Endodermal cell (in vitro differentiated cells): ENCODE results near the gene GRXCR2. TPM values are rescaled to one million over a fixed set of nuclear protein-coding genes. Genes with fewer than 3 reads are reported as not detected.

Experiments used
- DNase-seq: peaks from one replicate; pipeline ENCODE4 v3.0.0-alpha.2; 2017
- H3K27ac ChIP-seq: 2 replicates; pipeline ENCODE4 v1.5.1; 2013; ENCODE audit warnings: mild to moderate bottlenecking, low read depth, low read length, moderate library complexity
- H3K27me3 ChIP-seq: 2 replicates; pipeline ENCODE4 v1.6.1; 2013; ENCODE audit warnings: mild to moderate bottlenecking, low read length, moderate library complexity; ENCODE audit not compliant: insufficient read depth, control insufficient read depth, poor library complexity, severe bottlenecking
- H3K36me3 ChIP-seq: 2 replicates; pipeline ENCODE4 v1.7.0; 2013; ENCODE audit warnings: mild to moderate bottlenecking, low read length, moderate library complexity; ENCODE audit not compliant: control insufficient read depth, insufficient read depth
- H3K4me1 ChIP-seq: one replicate; pipeline ENCODE4 v1.7.0; 2013; ENCODE audit warnings: low read length; ENCODE audit not compliant: control insufficient read depth, insufficient read depth
- H3K4me3 ChIP-seq: 2 replicates; pipeline ENCODE4 v1.5.1; 2013; ENCODE audit warnings: mild to moderate bottlenecking, low read length, moderate library complexity
- H3K9ac ChIP-seq: 2 replicates; pipeline ENCODE4 v1.6.1; 2013; ENCODE audit warnings: mild to moderate bottlenecking, low read length, moderate library complexity; ENCODE audit not compliant: poor library complexity, severe bottlenecking; ENCODE audit errors: extremely low read depth
- H3K9me3 ChIP-seq: 2 replicates; pipeline ENCODE4 v1.6.1; 2013; ENCODE audit warnings: mild to moderate bottlenecking, low read length, moderate library complexity; ENCODE audit not compliant: control insufficient read depth
- H3K27ac Mint-ChIP-seq: 2 replicates; pipeline ENCODE4 v1.8.0; 2020; ENCODE audit warnings: mixed read lengths
- H3K27me3 Mint-ChIP-seq: 2 replicates; pipeline ENCODE4 v1.8.0; 2021; ENCODE audit warnings: mild to moderate bottlenecking, mixed read lengths; ENCODE audit not compliant: insufficient read depth
- H3K36me3 Mint-ChIP-seq: 2 replicates; pipeline ENCODE4 v1.8.0; 2020; ENCODE audit warnings: low read depth, mixed read lengths
- H3K4me1 Mint-ChIP-seq: 2 replicates; pipeline ENCODE4 v1.8.0; 2020; ENCODE audit warnings: mixed read lengths
- H3K4me3 Mint-ChIP-seq: 2 replicates; pipeline ENCODE4 v1.8.0; 2020; ENCODE audit warnings: mild to moderate bottlenecking, moderate library complexity, mixed read lengths
- H3K9me3 Mint-ChIP-seq: 2 replicates; pipeline ENCODE4 v1.8.0; 2020; ENCODE audit warnings: mild to moderate bottlenecking, mixed read lengths
- CTCF ChIP-seq: fragments of 200-600 bp; sonication (generic); conservative IDR thresholded peaks from 2 replicates; pipeline ENCODE4 v1.5.0; 2021; ENCODE audit warnings: antibody characterized with exemption, mild to moderate bottlenecking
- WGBS, 2 experiments: methylation state at CpG; one replicate each; pipeline versions ENCODE4 v1.1.5 to v1.1.7; 2013; ENCODE audit warnings: missing lambda C conversion rate in 2 of 2, mixed read lengths in 1 of 2; ENCODE audit not compliant: insufficient coverage in 1 of 2, insufficient read length in 1 of 2; 5-methylcytosine and 5-hydroxymethylcytosine counted together
- total RNA-seq, 2 donors: library from RNA; stranded (reverse); fragmentation: NEBNext Ultra II Directional in 1 of 2; extraction: Animal tissue kit (Norgen Biotek cat#: 25700) in 1 of 2; gene quantifications; 2 replicates in 1 of 2; 3 replicates in 1 of 2; pipeline ENCODE4 v1.2.1, GENCODE V29; 2021

Gene GRXCR2
- total RNA-seq, 2 donors from 2014 or later, result not detected

DNA sequence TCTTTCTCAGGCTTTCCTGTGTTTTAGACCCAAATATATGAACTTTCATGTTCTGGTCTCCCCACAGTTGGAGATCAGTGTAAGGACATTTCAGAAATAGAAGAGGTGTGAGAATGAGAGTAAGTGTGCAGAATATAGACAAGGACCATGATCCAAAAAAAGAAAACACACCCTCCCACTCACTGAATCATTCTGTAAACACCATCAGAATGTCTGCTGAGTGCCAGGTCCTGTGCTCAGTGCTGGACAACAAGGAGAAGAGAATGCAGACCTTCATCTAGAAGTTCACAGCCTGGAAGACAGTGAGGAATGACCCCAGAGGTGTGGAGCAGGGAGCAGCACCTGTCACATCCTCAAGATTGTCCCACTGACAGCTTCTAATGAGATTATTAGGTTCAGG, 44.5 kb upstream of the GRXCR2 start:
- H3K27ac Mint-ChIP-seq, result no peak overlapping the region
- DNase-seq, result no peak
- no peaks in the 10 kb centered on the region for H3K9me3 Mint-ChIP-seq
- no peak for TF ChIP-seq CTCF
- no peaks in the 10 kb centered on the region for H3K27me3 ChIP-seq
- no peaks in the 10 kb centered on the region for H3K36me3 Mint-ChIP-seq
- no peak overlapping the region for H3K27ac ChIP-seq
- no peaks in the 10 kb centered on the region for H3K4me1 ChIP-seq
- no peak overlapping the region for H3K4me3 Mint-ChIP-seq
- H3K4me3 ChIP-seq, result no peak overlapping the region
- H3K9me3 ChIP-seq, result no peaks in the 10 kb centered on the region
- peaks cover 10% of the 10 kb centered on the region for H3K4me1 Mint-ChIP-seq
- H3K36me3 ChIP-seq, result no peaks in the 10 kb centered on the region
- H3K27me3 Mint-ChIP-seq, result no peaks in the 10 kb centered on the region
- no peak overlapping the region for H3K9ac ChIP-seq

- H3K9me3 Mint-ChIP-seq, result no peaks in the 10 kb centered on the region
- Histone ChIP-seq H3K27ac (peak overlapping the region; percentile 74), H3K9me3 (no peaks in the 10 kb centered on the region), H3K36me3 (no peaks in the 10 kb centered on the region), H3K4me1 (no peaks in the 10 kb centered on the region), H3K27me3 (no peaks in the 10 kb centered on the region), H3K4me3 (no peak overlapping the region), H3K9ac (no peak overlapping the region)
- 88 to 90% methylated on average over 6 to 7 of the region's 7 CpGs for WGBS, 2 experiments
- H3K4me1 Mint-ChIP-seq, result peaks cover 17% of the 10 kb centered on the region
- no peak overlapping the region for H3K4me3 Mint-ChIP-seq
- H3K27ac Mint-ChIP-seq, result no peak overlapping the region
- H3K36me3 Mint-ChIP-seq, result no peaks in the 10 kb centered on the region
- H3K27me3 Mint-ChIP-seq, result no peaks in the 10 kb centered on the region
- no peak for TF ChIP-seq CTCF
- DNase-seq, result no peak
Measured at GRCh38 chr5:145915970-145916638, 43.3 kb upstream of the GRXCR2 start.

- Mint-ChIP-seq H3K27me3 (no peaks in the 10 kb centered on the region), H3K4me1 (peaks cover 12% of the 10 kb centered on the region), H3K4me3 (no peak overlapping the region), H3K36me3 (no peaks in the 10 kb centered on the region), H3K27ac (no peak overlapping the region), H3K9me3 (no peaks in the 10 kb centered on the region)
- no peak for TF ChIP-seq CTCF
- Histone ChIP-seq H3K27me3 (no peaks in the 10 kb centered on the region), H3K36me3 (no peaks in the 10 kb centered on the region), H3K9me3 (no peaks in the 10 kb centered on the region), H3K9ac (no peak overlapping the region), H3K27ac (no peak overlapping the region), H3K4me3 (no peak overlapping the region), H3K4me1 (no peaks in the 10 kb centered on the region)
- whole genome bisulfite sequencing, 2 experiments, result 89 to 94% methylated on average over 5 to 7 of the region's 7 CpGs
- DNase-seq, result no peak
Measured at GRCh38 chr5:145913701-145914100, 40.9 kb upstream of the GRXCR2 start.
